Dendritic cell treated with granulocyte-macrophage colony-stimulating factor and Interleukin-4, amounts not matched to agents 40 ng/mL and 50 ng/mL, for 4 days (primary cell): ENCODE measurements around the gene MICALL2.

ENCODE experiments used
- H3K27ac Mint-ChIP-seq: one replicate; pipeline ENCODE4 v1.8.0; 2022; ENCODE audit warnings: mild to moderate bottlenecking, mixed read lengths
- H3K27me3 Mint-ChIP-seq: one replicate; pipeline ENCODE4 v1.8.0; 2022; ENCODE audit warnings: mild to moderate bottlenecking, mixed read lengths
- H3K36me3 Mint-ChIP-seq: one replicate; pipeline ENCODE4 v1.8.0; 2022; ENCODE audit warnings: low read depth, mixed read lengths
- H3K4me1 Mint-ChIP-seq: one replicate; pipeline ENCODE4 v1.8.0; 2022; ENCODE audit warnings: low read depth, mixed read lengths
- H3K4me3 Mint-ChIP-seq: one replicate; pipeline ENCODE4 v1.8.0; 2022; ENCODE audit warnings: mild to moderate bottlenecking, moderate library complexity, mixed read lengths
- H3K9me3 Mint-ChIP-seq: one replicate; pipeline ENCODE4 v1.8.0; 2022; ENCODE audit warnings: mixed read lengths
- intact Hi-C: fragments of 100-400 bp; cut with micrococcal nuclease; formaldehyde crosslinking; loops from one replicate; pipeline ENCODE4 v1.15.0; 2022

The MICALL2 gene

GRCh38 chr7:1485156-1485555 lies 25.9 kb upstream of the MICALL2 start:
- H3K9me3 Mint-ChIP-seq: no peaks in the 10 kb centered on the region
- no peaks in the 10 kb centered on the region for H3K27me3 Mint-ChIP-seq
- no peak overlapping the region for H3K4me3 Mint-ChIP-seq
- H3K36me3 Mint-ChIP-seq: peaks cover 100% of the 10 kb centered on the region
- H3K27ac Mint-ChIP-seq: no peak overlapping the region
- no peaks in the 10 kb centered on the region for H3K4me1 Mint-ChIP-seq
- intact Hi-C loops: no loop called here

GRCh38 chr7:1484569-1484968 lies 25.3 kb upstream of the MICALL2 start:
- intact Hi-C loops: no loop called here
- H3K4me3 Mint-ChIP-seq: no peak overlapping the region
- no peaks in the 10 kb centered on the region for H3K4me1 Mint-ChIP-seq
- peaks cover 100% of the 10 kb centered on the region for H3K36me3 Mint-ChIP-seq
- H3K9me3 Mint-ChIP-seq: no peaks in the 10 kb centered on the region
- no peaks in the 10 kb centered on the region for H3K27me3 Mint-ChIP-seq
- H3K27ac Mint-ChIP-seq: no peak overlapping the region

DNA sequence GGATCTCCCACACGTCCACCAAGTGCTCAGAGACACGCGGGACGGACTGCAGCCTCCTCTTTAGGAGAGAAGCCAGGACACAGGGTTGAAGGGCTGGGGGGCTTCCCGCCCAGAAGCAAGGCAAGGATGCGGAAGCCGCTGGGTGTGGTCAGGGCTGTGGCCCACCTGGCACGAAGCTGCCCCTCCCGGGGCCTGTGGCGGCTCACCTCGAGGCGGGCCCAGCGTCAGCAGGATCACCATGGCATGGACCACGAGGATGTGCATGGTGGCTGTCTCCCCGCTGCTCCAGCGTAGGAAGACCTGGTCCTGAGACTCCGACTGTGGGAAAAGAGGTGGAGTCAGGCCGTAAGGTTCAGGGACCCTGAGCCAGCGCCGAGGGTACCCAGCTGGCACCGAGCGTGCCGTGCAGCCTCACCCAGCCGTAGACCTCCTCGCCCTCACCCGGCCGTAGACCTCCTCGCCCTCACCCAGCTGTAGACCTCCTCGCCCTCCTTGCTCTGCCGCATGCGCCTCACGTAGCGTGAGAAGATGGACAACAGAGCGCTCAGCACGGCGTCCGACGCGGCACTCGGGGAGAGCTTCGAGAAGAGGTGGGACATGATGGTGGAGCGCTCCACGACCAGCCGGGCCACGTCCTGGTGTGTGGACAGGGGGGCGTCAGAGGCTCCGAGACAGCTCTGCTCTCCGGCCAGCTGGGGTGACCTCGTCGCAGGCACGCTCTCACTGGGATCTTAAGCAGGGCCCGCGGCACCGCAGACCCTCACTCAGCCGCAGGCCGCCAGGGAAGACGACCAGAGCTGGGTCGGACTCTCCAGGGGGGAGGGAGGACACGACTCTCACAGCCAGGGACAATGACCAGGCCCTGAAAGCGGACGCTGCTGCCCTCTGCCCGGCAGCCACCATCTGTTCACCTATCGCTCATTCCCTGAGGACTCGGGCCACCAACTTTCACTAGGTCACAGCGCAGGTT lies 24.6 kb upstream of the MICALL2 start:
- Mint-ChIP-seq H3K27ac (no peak overlapping the region), H3K4me3 (no peak overlapping the region), H3K27me3 (no peaks in the 10 kb centered on the region), H3K9me3 (no peaks in the 10 kb centered on the region), H3K36me3 (peaks cover 100% of the 10 kb centered on the region), H3K4me1 (no peaks in the 10 kb centered on the region)
- intact Hi-C loops: no loop called here

DNA sequence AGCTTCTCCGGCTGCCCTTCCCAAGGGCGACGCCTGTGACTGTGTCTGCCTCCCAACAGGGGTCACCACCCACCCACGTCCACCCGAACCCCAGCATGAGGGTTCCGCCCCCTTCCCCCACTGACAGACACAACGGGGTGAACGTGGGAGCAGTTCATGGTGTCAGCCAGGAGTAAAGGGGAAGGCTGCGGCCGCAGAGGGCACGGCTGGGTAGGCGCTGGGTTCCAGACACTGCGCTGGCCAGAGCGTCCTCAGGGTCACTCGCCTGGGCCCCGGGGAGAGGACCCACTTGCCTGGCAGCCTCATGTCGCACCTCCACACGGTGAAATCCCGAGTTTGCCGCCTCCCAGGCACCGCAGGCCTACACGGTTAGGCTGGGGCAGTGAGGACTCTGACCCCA lies 23.8 kb upstream of the MICALL2 start:
- Mint-ChIP-seq H3K27ac (no peak overlapping the region), H3K4me3 (no peak overlapping the region), H3K4me1 (no peaks in the 10 kb centered on the region), H3K9me3 (no peaks in the 10 kb centered on the region), H3K27me3 (no peaks in the 10 kb centered on the region), H3K36me3 (peaks cover 100% of the 10 kb centered on the region)
- intact Hi-C loops: no loop called here

DNA sequence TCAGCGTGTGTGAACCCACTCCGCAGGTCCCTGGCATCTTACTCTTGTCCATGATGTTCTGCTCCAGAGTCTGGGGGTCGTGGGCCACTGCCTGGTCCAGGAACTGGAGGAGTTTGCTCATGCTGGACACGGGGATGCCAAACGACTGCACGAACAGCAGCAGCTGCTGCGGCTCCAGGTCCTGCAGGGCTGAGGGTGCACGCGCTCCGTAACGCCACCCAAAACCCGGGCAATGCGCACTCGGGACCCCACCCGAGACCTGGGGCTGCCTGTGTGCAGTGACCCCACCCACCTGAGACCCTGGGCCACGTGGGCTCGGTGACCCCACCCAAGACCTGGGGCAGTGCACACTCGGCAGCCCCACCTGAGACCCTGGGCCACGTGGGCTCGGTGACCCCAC lies 22.0 kb upstream of the MICALL2 start:
- intact Hi-C loops: no loop called here
- H3K27me3 Mint-ChIP-seq: no peaks in the 10 kb centered on the region
- no peak overlapping the region for H3K4me3 Mint-ChIP-seq
- no peaks in the 10 kb centered on the region for H3K9me3 Mint-ChIP-seq
- H3K4me1 Mint-ChIP-seq: no peaks in the 10 kb centered on the region
- peaks cover 100% of the 10 kb centered on the region for H3K36me3 Mint-ChIP-seq
- no peak overlapping the region for H3K27ac Mint-ChIP-seq

GRCh38 chr7:1480670-1481069 lies 21.4 kb upstream of the MICALL2 start:
- H3K4me1 Mint-ChIP-seq: no peaks in the 10 kb centered on the region
- H3K4me3 Mint-ChIP-seq: no peak overlapping the region
- no peaks in the 10 kb centered on the region for H3K9me3 Mint-ChIP-seq
- H3K27me3 Mint-ChIP-seq: no peaks in the 10 kb centered on the region
- intact Hi-C loops: no loop called here
- no peak overlapping the region for H3K27ac Mint-ChIP-seq
- H3K36me3 Mint-ChIP-seq: peaks cover 100% of the 10 kb centered on the region

GRCh38 chr7:1479287-1479686 lies 20.0 kb upstream of the MICALL2 start:
- no peaks in the 10 kb centered on the region for H3K9me3 Mint-ChIP-seq
- H3K36me3 Mint-ChIP-seq: peaks cover 100% of the 10 kb centered on the region
- no peak overlapping the region for H3K4me3 Mint-ChIP-seq
- intact Hi-C loops: loop anchor here (10.0 kb wide), 1 partner anchor 254 kb away; no protein-coding TSS in a partner anchor
- no peaks in the 10 kb centered on the region for H3K27me3 Mint-ChIP-seq
- no peaks in the 10 kb centered on the region for H3K4me1 Mint-ChIP-seq
- no peak overlapping the region for H3K27ac Mint-ChIP-seq

DNA sequence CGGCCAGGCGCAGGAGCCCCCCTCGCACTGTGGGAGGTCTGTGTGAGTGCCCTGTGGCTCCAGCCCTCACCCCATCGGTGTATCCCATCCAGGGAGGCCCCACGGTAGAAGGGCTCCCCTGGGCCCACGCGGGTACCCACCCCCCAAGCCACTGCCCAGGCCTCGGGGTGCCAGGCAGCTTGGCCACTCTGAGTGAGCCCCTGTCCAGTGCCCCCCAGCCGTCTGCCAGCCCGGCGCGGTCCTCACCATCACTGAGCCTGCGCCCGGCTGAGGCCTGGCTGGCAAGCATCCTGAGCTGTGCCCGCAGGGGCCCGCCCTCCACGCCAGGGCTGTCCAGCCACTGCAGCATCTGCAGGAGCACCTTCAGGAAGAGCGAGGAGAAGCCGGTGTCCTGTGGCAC lies 19.2 kb upstream of the MICALL2 start:
- no peaks in the 10 kb centered on the region for H3K27me3 Mint-ChIP-seq
- H3K27ac Mint-ChIP-seq: no peak overlapping the region
- no peak overlapping the region for H3K4me3 Mint-ChIP-seq
- H3K36me3 Mint-ChIP-seq: peaks cover 99% of the 10 kb centered on the region
- H3K4me1 Mint-ChIP-seq: peaks cover 5% of the 10 kb centered on the region
- intact Hi-C loops: loop anchor here (10.0 kb wide), 1 partner anchor 254 kb away; no protein-coding TSS in a partner anchor
- no peaks in the 10 kb centered on the region for H3K9me3 Mint-ChIP-seq

- peaks cover 99% of the 10 kb centered on the region for H3K36me3 Mint-ChIP-seq
- no peak overlapping the region for H3K4me3 Mint-ChIP-seq
- H3K27ac Mint-ChIP-seq: no peak overlapping the region
- no peaks in the 10 kb centered on the region for H3K27me3 Mint-ChIP-seq
- H3K9me3 Mint-ChIP-seq: no peaks in the 10 kb centered on the region
- peaks cover 5% of the 10 kb centered on the region for H3K4me1 Mint-ChIP-seq
- intact Hi-C loops: loop anchor here (10.0 kb wide), 1 partner anchor 252 kb away; no protein-coding TSS in a partner anchor
Observed at GRCh38 chr7:1476859-1477258, 17.6 kb upstream of the MICALL2 start.

- Mint-ChIP-seq H3K4me3 (no peak overlapping the region), H3K4me1 (peaks cover 5% of the 10 kb centered on the region), H3K9me3 (no peaks in the 10 kb centered on the region), H3K27me3 (no peaks in the 10 kb centered on the region), H3K27ac (no peak overlapping the region), H3K36me3 (peaks cover 99% of the 10 kb centered on the region)
- intact Hi-C loops: loop anchor here (10.0 kb wide), 1 partner anchor 251 kb away; no protein-coding TSS in a partner anchor
Observed at GRCh38 chr7:1475991-1476390, 16.7 kb upstream of the MICALL2 start.

DNA sequence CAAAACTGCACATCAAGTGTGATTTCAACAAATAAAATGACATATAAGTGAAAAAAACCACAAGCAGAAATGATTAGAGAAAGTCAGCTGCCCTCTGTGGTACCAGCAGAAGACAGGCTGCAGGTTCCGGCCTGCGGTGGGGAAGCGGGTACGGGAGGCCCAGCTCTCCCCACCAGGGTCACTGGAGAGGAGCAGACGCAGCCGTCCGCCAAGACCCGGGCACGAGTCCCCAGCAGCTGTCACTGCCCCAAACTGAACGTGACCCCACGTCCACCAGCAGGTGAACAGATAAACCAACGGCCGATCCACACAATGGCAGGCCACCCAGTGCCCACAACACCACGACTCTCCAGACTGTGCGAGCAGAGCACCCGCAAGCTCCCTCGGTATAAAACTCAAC lies 16.1 kb upstream of the MICALL2 start:
- no peaks in the 10 kb centered on the region for H3K9me3 Mint-ChIP-seq
- intact Hi-C loops: loop anchor here (10.0 kb wide), 1 partner anchor 251 kb away; no protein-coding TSS in a partner anchor
- peaks cover 5% of the 10 kb centered on the region for H3K4me1 Mint-ChIP-seq
- peaks cover 99% of the 10 kb centered on the region for H3K36me3 Mint-ChIP-seq
- H3K4me3 Mint-ChIP-seq: no peak overlapping the region
- H3K27me3 Mint-ChIP-seq: no peaks in the 10 kb centered on the region
- no peak overlapping the region for H3K27ac Mint-ChIP-seq

DNA sequence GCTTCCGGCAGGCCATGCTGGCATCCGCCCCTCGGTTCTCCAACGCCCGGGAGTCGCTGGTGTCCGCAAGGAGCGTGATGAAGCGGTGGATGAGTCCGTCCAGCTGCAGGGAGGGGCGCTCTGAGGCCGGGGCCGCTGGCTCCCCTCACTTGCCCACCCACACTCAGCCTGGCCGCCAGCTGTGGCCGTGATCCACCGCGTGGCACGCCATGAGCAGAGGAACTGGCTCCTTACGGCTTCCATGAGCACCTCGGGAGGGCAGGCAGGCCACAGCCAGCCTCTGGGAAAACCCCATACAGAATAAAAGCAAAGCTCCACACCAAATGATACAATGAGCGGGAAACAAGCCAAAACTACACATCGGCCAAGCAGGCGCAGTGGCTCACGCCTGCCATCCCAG lies 15.5 kb upstream of the MICALL2 start:
- H3K27ac Mint-ChIP-seq: no peak overlapping the region
- H3K4me3 Mint-ChIP-seq: no peak overlapping the region
- intact Hi-C loops: loop anchor here (5.0 to 10.0 kb wide), 2 partner anchors 42 to 250 kb away; no protein-coding TSS in a partner anchor

DNA sequence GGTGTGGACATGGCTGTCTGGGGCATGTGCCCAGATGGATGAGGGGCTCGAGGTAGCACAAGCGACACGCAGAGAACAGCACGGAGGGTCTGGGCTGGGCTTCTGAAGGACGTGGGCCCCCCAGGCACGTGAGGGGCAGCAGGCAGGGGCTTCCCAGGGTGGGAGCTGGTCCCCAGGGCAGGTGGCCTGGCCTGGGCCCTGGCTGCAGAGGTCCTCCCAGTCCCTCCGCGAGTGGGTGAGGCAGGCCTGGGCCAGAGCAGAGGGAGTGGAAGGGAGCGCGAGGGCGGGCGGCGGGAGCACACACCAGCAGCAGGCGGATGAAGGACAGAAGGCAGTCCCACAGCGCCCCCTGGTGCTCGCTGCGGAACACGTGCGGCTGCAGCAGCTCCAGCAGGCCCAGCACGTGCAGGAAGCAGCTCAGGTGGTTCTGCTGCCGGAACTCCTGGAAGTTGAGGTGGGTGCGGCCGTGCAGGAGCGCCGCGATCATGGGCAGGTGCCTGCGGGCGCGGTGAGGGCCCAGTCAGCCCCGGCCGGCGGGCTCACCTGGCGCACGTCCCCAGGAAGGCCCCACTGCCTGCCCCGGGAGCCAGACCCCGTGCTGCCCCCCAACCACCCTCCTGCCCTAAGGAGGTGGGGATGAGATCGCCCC lies 14.7 kb upstream of the MICALL2 start:
- Mint-ChIP-seq H3K27me3 (no peaks in the 10 kb centered on the region), H3K4me1 (peaks cover 5% of the 10 kb centered on the region), H3K4me3 (no peak overlapping the region), H3K36me3 (peaks cover 99% of the 10 kb centered on the region), H3K9me3 (no peaks in the 10 kb centered on the region), H3K27ac (no peak overlapping the region)
- intact Hi-C loops: loop anchor here (5.0 to 10.0 kb wide), 2 partner anchors 42 to 249 kb away; no protein-coding TSS in a partner anchor

More for the DNA sequence above, 15.5 kb upstream of the MICALL2 start:
- Mint-ChIP-seq H3K4me1 (peaks cover 5% of the 10 kb centered on the region), H3K27me3 (no peaks in the 10 kb centered on the region), H3K36me3 (peaks cover 99% of the 10 kb centered on the region), H3K9me3 (no peaks in the 10 kb centered on the region)

- no peaks in the 10 kb centered on the region for H3K9me3 Mint-ChIP-seq
- no peak overlapping the region for H3K4me3 Mint-ChIP-seq
- H3K27me3 Mint-ChIP-seq: peaks cover 2% of the 10 kb centered on the region
- H3K36me3 Mint-ChIP-seq: peaks cover 80% of the 10 kb centered on the region
- intact Hi-C loops: loop anchor here (5.0 to 10.0 kb wide), 2 partner anchors 39 to 246 kb away; no protein-coding TSS in a partner anchor
- H3K27ac Mint-ChIP-seq: no peak overlapping the region
- H3K4me1 Mint-ChIP-seq: peaks cover 5% of the 10 kb centered on the region
Observed at GRCh38 chr7:1470901-1471300, 11.6 kb upstream of the MICALL2 start.
